ENCODE data around the gene KLHL30. TPM values are rescaled to one million over a fixed set of nuclear protein-coding genes. Genes with fewer than 3 reads are reported as not detected.

Gene KLHL30
- total RNA-seq, 8 experiments from 2014 or later, result 0.21 to 0.76 (median 0.42) TPM

- no peak overlapping the region for H3K4me3 ChIP-seq
- H3K4me1 ChIP-seq (replicated peaks in 1 of 2), result no peaks in the 10 kb centered on the region
- WGBS, 10 experiments, result 76 to 97% (median 95%) methylated on average over 2 to 8 of the region's 9 CpGs; no CpG with 5 or more reads in 3 of the 10 experiments
- ATAC-seq (replicated peaks in 6 of 8), result no peak
- no peak overlapping the region for H3K27ac ChIP-seq
- in situ Hi-C loops (cut with MboI; ENCODE audit: low pct_unique_long_range_greater_than_20kb in 2 of 9, low sequenced_read_pairs in 9 of 9, unreplicated experiment in 9 of 9), result no loop called here
Observed at GRCh38 chr2:238171575-238172187, 33.2 kb downstream of the KLHL30 start.

DNA sequence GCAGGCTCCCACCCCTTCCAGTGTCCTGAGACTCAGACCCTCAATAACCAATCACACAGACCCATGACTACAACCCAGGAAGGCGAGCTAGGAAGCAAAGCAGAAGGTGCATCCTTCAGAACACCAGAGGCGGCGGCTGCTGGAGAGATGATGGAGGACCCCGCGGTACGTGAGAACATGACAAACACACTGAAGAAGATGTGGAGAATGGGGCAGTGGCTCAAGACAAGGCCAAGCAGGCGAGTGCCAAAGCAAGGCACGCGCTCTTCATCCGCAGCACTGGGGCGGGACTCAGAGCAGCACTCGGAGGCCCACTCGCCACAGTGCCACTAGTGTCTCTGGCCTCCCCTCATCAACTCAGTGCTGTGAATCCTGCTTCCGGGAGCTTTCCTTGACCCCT is 34.0 kb downstream of the KLHL30 start:
- Histone ChIP-seq H3K4me1 (replicated peaks in 1 of 2) (no peaks in the 10 kb centered on the region), H3K4me3 (no peak overlapping the region), H3K27ac (no peak overlapping the region)
- no peak for ATAC-seq (replicated peaks in 6 of 8)
- WGBS, 10 experiments, result 20 to 100% (median 100%) methylated on average over 1 to 2 of the region's 14 CpGs; no CpG with 5 or more reads in 6 of the 10 experiments
- in situ Hi-C loops (cut with MboI; ENCODE audit: low pct_unique_long_range_greater_than_20kb in 2 of 9, low sequenced_read_pairs in 9 of 9, unreplicated experiment in 9 of 9), result no loop called here

- in situ Hi-C loops (cut with MboI; ENCODE audit: low pct_unique_long_range_greater_than_20kb in 2 of 9, low sequenced_read_pairs in 9 of 9, unreplicated experiment in 9 of 9), result no loop called here
- ATAC-seq (replicated peaks in 6 of 8), result peak in 1 of 8 experiments; percentile 38
- H3K4me1 ChIP-seq (replicated peaks in 1 of 2), result no peaks in the 10 kb centered on the region
- H3K4me3 ChIP-seq, result no peak overlapping the region
- WGBS, 10 experiments, result 60 to 100% (median 93%) methylated on average over 1 of the region's 2 CpGs; no CpG with 5 or more reads in 6 of the 10 experiments
- H3K27ac ChIP-seq, result no peak overlapping the region
Observed at GRCh38 chr2:238173692-238174091, 35.2 kb downstream of the KLHL30 start.

- Histone ChIP-seq H3K4me3 (no peak overlapping the region), H3K4me1 (replicated peaks in 1 of 2) (no peaks in the 10 kb centered on the region), H3K27ac (no peak overlapping the region)
- ATAC-seq (replicated peaks in 6 of 8), result no peak
- in situ Hi-C loops (cut with MboI; ENCODE audit: low pct_unique_long_range_greater_than_20kb in 2 of 9, low sequenced_read_pairs in 9 of 9, unreplicated experiment in 9 of 9), result no loop called here
- 95 to 100% (median 98%) methylated on average over 1 to 7 of the region's 8 CpGs; no CpG with 5 or more reads in 6 of the 10 experiments for WGBS, 10 experiments
Observed at GRCh38 chr2:238174291-238174690, 35.8 kb downstream of the KLHL30 start.

DNA sequence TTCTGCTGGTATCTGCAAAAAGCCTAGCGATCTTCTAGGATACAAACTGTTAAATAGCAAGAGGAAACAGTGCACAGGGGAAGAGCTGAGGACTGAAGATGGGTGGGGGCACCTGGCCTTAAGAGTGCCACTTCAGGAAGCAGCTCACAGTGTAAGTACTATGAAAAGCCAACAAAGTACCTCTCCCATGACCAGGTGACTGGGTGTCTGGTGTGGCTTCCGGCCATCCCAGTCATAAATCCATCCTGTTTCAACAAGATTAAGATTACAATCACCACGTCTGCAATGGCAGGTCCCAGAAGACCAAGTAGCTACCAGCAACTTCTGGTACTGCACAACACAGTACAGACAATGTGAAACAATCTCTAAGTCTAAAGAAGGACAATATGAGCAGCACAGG is 36.2 kb downstream of the KLHL30 start:
- H3K4me3 ChIP-seq, result no peak overlapping the region
- no peak for ATAC-seq (replicated peaks in 6 of 8)
- in situ Hi-C loops (cut with MboI; ENCODE audit: low pct_unique_long_range_greater_than_20kb in 2 of 9, low sequenced_read_pairs in 9 of 9, unreplicated experiment in 9 of 9), result no loop called here
- H3K27ac ChIP-seq, result no peak overlapping the region
- no peaks in the 10 kb centered on the region for H3K4me1 ChIP-seq (replicated peaks in 1 of 2)
- WGBS, 10 experiments, result 81 to 100% (median 94%) methylated on average over 1 to 3 of the region's 3 CpGs; no CpG with 5 or more reads in 6 of the 10 experiments

DNA sequence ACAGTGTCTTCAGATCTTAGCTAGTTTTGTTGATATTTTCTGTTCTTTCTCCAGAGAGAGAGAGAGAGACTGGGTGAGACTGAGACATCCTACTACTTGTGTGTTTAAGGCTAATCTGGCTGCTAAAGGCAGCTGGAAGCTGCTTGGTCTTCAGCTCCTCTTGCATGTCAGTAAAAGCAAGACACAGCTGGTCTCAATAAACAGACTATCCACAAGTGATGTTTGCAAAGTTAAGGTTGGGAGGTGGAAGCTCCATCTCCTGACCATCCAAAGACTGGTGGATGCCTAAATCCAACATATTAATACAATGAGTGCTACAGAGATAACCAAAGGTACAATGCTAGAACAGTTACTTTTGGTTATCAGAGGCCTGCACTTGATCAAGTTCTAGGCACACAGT is 38.1 kb downstream of the KLHL30 start:
- Histone ChIP-seq H3K4me3 (no peak overlapping the region), H3K4me1 (replicated peaks in 1 of 2) (no peaks in the 10 kb centered on the region), H3K27ac (no peak overlapping the region)
- in situ Hi-C loops (cut with MboI; ENCODE audit: low pct_unique_long_range_greater_than_20kb in 2 of 9, low sequenced_read_pairs in 9 of 9, unreplicated experiment in 9 of 9), result no loop called here
- ATAC-seq (replicated peaks in 6 of 8), result no peak

DNA sequence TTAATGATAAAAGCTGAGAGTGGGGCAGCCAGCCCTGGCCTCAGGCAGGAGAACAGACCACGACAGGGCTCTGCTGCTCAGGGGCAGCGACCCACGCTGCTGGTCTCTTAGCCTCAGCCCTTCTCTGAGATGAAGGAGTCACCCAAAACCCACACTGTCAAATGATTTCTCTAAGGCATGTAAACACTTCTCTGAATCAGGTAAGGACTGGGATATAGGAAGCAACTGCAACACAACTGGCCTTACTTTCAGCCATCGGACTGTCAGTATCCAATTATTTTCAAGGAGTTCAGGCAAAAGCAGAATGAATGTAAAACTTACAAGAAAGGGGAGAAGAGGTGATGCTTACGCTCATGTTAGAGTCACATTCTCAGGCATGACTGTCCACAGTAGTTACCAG is 42.1 kb downstream of the KLHL30 start:
- Histone ChIP-seq H3K4me1 (replicated peaks in 1 of 2) (no peaks in the 10 kb centered on the region), H3K27ac (no peak overlapping the region), H3K4me3 (no peak overlapping the region)
- WGBS, 10 experiments, result 80 to 100% (median 100%) methylated on average over 1 to 4 of the region's 5 CpGs; no CpG with 5 or more reads in 2 of the 10 experiments
- no peak for ATAC-seq (replicated peaks in 6 of 8)
- in situ Hi-C loops (cut with MboI; ENCODE audit: low pct_unique_long_range_greater_than_20kb in 2 of 9, low sequenced_read_pairs in 9 of 9, unreplicated experiment in 9 of 9), result no loop called here

DNA sequence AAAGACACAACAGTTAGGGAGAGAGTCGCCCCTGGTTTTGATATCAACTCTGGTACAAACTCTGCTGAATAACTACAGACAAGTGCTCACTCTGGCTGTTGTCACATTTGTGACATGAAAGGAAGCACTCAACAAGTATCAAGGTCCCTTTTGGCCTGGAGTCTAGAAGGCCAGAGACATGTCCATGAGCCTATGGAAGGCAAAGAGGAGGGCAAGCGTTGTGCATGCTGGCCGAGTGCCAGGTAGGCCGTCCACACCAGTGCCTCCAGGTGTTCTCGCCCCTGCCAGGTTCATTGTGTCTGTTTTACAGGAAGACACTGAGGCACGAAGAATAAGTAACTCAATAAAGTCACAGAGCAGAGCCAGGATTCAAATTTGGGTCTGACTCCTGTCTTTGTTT is 43.9 kb downstream of the KLHL30 start:
- 57 to 100% (median 100%) methylated on average over 1 to 3 of the region's 6 CpGs; no CpG with 5 or more reads in 4 of the 10 experiments for WGBS, 10 experiments
- Histone ChIP-seq H3K27ac (no peak overlapping the region), H3K4me1 (replicated peaks in 1 of 2) (no peaks in the 10 kb centered on the region), H3K4me3 (no peak overlapping the region)
- in situ Hi-C loops (cut with MboI; ENCODE audit: low pct_unique_long_range_greater_than_20kb in 2 of 9, low sequenced_read_pairs in 9 of 9, unreplicated experiment in 9 of 9), result no loop called here
- no peak for ATAC-seq (replicated peaks in 6 of 8)

- H3K27ac ChIP-seq, result no peak overlapping the region
- in situ Hi-C loops (cut with MboI; ENCODE audit: low pct_unique_long_range_greater_than_20kb in 2 of 9, low sequenced_read_pairs in 9 of 9, unreplicated experiment in 9 of 9), result no loop called here
- no peak for ATAC-seq (replicated peaks in 6 of 8)
- H3K4me1 ChIP-seq (replicated peaks in 1 of 2), result no peaks in the 10 kb centered on the region
- H3K4me3 ChIP-seq, result no peak overlapping the region
- 63 to 100% (median 93%) methylated on average over 1 to 4 of the region's 4 CpGs; no CpG with 5 or more reads in 1 of the 10 experiments for WGBS, 10 experiments
Observed at GRCh38 chr2:238183821-238184220, 45.4 kb downstream of the KLHL30 start.

- H3K4me3 ChIP-seq, result no peak overlapping the region
- in situ Hi-C loops (cut with MboI; ENCODE audit: low pct_unique_long_range_greater_than_20kb in 2 of 9, low sequenced_read_pairs in 9 of 9, unreplicated experiment in 9 of 9), result no loop called here
- no peaks in the 10 kb centered on the region for H3K4me1 ChIP-seq (replicated peaks in 1 of 2)
- WGBS, 10 experiments, result 87 to 100% (median 93%) methylated on average over 2 to 17 of the region's 17 CpGs; no CpG with 5 or more reads in 1 of the 10 experiments
- no peak overlapping the region for H3K27ac ChIP-seq
- peak in 5 of 8 experiments; percentile 14 to 54 (median 47) for ATAC-seq (replicated peaks in 6 of 8)
Observed at GRCh38 chr2:238187618-238188548, 49.4 kb downstream of the KLHL30 start.

- no peak for ATAC-seq (replicated peaks in 6 of 8)
- 86 to 100% (median 92%) methylated on average over 1 to 2 of the region's 2 CpGs; no CpG with 5 or more reads in 5 of the 10 experiments for WGBS, 10 experiments
- Histone ChIP-seq H3K4me1 (replicated peaks in 1 of 2) (no peaks in the 10 kb centered on the region), H3K27ac (no peak overlapping the region), H3K4me3 (no peak overlapping the region)
- in situ Hi-C loops (cut with MboI; ENCODE audit: low pct_unique_long_range_greater_than_20kb in 2 of 9, low sequenced_read_pairs in 9 of 9, unreplicated experiment in 9 of 9), result no loop called here
Observed at GRCh38 chr2:238190445-238190844, 52.0 kb downstream of the KLHL30 start.
